H1 (cell line): ENCODE results near the gene NSD2. TPM values are rescaled to one million over a fixed set of nuclear protein-coding genes. Genes with fewer than 3 reads are reported as not detected.
A peak's percentile ranks its signal among the peaks of the same experiment; 100 is the strongest.

Experiments used
- CTCF ChIA-PET: fragments of 300-600 bp; sonication (Branson Sonifier 250); formaldehyde crosslinking; loops from one replicate; lab custom pipeline; 2021; ENCODE audit not compliant: partially characterized antibody; lab: Charles Lee
- POLR2A ChIA-PET: fragments of 300-600 bp; sonication (Branson Sonifier 250); formaldehyde crosslinking; loops from one replicate; lab custom pipeline; 2021; ENCODE audit warnings: inconsistent platforms; ENCODE audit not compliant: partially characterized antibody; lab: Charles Lee
- DNase-seq, 2 experiments: peaks; one replicate each; pipeline versions ENCODE4 v3.0.0 to v3.0.0-alpha.2; 2010 to 2022; ENCODE audit warnings: low spot score in 2 of 2, low read depth in 1 of 2, mixed read lengths in 1 of 2
- FAIRE-seq: peaks from 2 replicates; lab custom pipeline; 2011; peaks lifted over from hg19 to GRCh38; lab: Jason Lieb, UNC
- H2AFZ ChIP-seq: 2 replicates; pipeline ENCODE4 v1.8.1; 2012; ENCODE audit warnings: low read length, inconsistent platforms
- H2AK5ac ChIP-seq: 2 replicates; pipeline ENCODE4 v1.6.1; 2013; ENCODE audit warnings: low read depth, low read length
- H2BK120ac ChIP-seq: replicated peaks from 2 replicates; pipeline ENCODE3; 2013; ENCODE audit warnings: low read depth, low read length, inconsistent platforms
- H2BK12ac ChIP-seq: 2 replicates; pipeline ENCODE4 v1.6.1; 2013; ENCODE audit warnings: low read depth, low read length
- H2BK15ac ChIP-seq: 2 replicates; pipeline ENCODE4 v1.6.1; 2013; ENCODE audit warnings: low read length
- H2BK20ac ChIP-seq: 2 replicates; pipeline ENCODE4 v1.6.1; 2013; ENCODE audit warnings: low read length
- H2BK5ac ChIP-seq: 2 replicates; pipeline ENCODE4 v1.6.1; 2013; ENCODE audit warnings: low read depth, low read length
- H3K14ac ChIP-seq: 2 replicates; pipeline ENCODE4 v1.6.1; 2013; ENCODE audit warnings: inconsistent platforms; ENCODE audit not compliant: insufficient read length
- H3K18ac ChIP-seq: 2 replicates; pipeline ENCODE4 v1.6.1; 2013; ENCODE audit warnings: low read length; ENCODE audit errors: extremely low read depth
- H3K23ac ChIP-seq: 2 replicates; pipeline ENCODE4 v1.6.1; 2013; ENCODE audit warnings: inconsistent platforms; ENCODE audit not compliant: insufficient read length
- H3K23me2 ChIP-seq: 2 replicates; pipeline ENCODE4 v1.6.1; 2013; ENCODE audit warnings: low read depth, low read length
- H3K27ac ChIP-seq: 2 replicates; pipeline ENCODE4 v1.6.1; 2011; ENCODE audit warnings: low read depth, low read length, inconsistent platforms
- H3K27me3 ChIP-seq, 4 experiments: replicated peaks in 1 of 4; 1 replicate in 1 of 4; 2 replicates in 3 of 4; pipeline versions ENCODE4 v1.6.1 to v1.8.1; 2011 to 2013; ENCODE audit warnings: low read length in 3 of 4, mild to moderate bottlenecking in 3 of 4, inconsistent platforms in 2 of 4, mixed read lengths in 2 of 4, moderate library complexity in 1 of 4; ENCODE audit not compliant: control insufficient read depth in 3 of 4, insufficient read depth in 3 of 4; ENCODE audit errors: extremely low read depth in 1 of 4
- H3K36me3 ChIP-seq, 4 experiments: 2 replicates each; pipeline versions ENCODE4 v1.6.1 to v1.8.1; 2011 to 2013; ENCODE audit warnings: mild to moderate bottlenecking in 4 of 4, low read length in 3 of 4, moderate library complexity in 2 of 4, control low read depth in 1 of 4, inconsistent platforms in 1 of 4; ENCODE audit not compliant: insufficient read depth in 4 of 4, control insufficient read depth in 2 of 4
- H3K4ac ChIP-seq: replicated peaks from 2 replicates; pipeline ENCODE3; 2013; ENCODE audit warnings: low read length, low read depth, mixed read lengths, inconsistent platforms; ENCODE audit not compliant: insufficient read length
- H3K4me1 ChIP-seq, 4 experiments: replicated peaks in 1 of 4; 1 replicate in 1 of 4; 2 replicates in 3 of 4; pipeline versions ENCODE4 v1.6.1 to v1.8.1; 2011 to 2013; ENCODE audit warnings: low read length in 3 of 4, inconsistent platforms in 2 of 4, mixed read lengths in 1 of 4; ENCODE audit not compliant: insufficient read depth in 4 of 4, control insufficient read depth in 3 of 4
- H3K4me2 ChIP-seq, 2 experiments: 2 replicates each; pipeline versions ENCODE4 v1.6.1 to v1.8.1; 2011 to 2013; ENCODE audit warnings: low read depth in 2 of 2, low read length in 2 of 2, control low read depth in 1 of 2, inconsistent platforms in 1 of 2, mild to moderate bottlenecking in 1 of 2; ENCODE audit not compliant: insufficient read depth in 1 of 2
- H3K4me3 ChIP-seq, 4 experiments: fragments of 200-600, 300-600 bp in 1 of 4; sonication (generic), shearing (Covaris generic), sonication (Bioruptor Twin) in 1 of 4; 2 replicates each; pipeline versions ENCODE4 v1.5.1 to v1.8.1; 2011 to 2016; ENCODE audit warnings: low read length in 4 of 4, low read depth in 3 of 4, control low read depth in 2 of 4, inconsistent platforms in 2 of 4, mild to moderate bottlenecking in 2 of 4, mixed read lengths in 1 of 4, moderate library complexity in 1 of 4; ENCODE audit not compliant: insufficient read depth in 2 of 4; ENCODE audit errors: extremely low read depth in 1 of 4
- H3K56ac ChIP-seq: replicated peaks from 2 replicates; pipeline ENCODE3; 2013; ENCODE audit warnings: low read depth, mild to moderate bottlenecking, mixed read lengths, low read length, inconsistent platforms; ENCODE audit not compliant: insufficient read length
- H3K79me1 ChIP-seq: 2 replicates; pipeline ENCODE4 v1.6.1; 2013; ENCODE audit warnings: low read depth, low read length, control low read depth
- H3K79me2 ChIP-seq, 2 experiments: 2 replicates each; pipeline versions ENCODE4 v1.6.1 to v1.8.1; 2012 to 2013; ENCODE audit warnings: low read length in 2 of 2, mild to moderate bottlenecking in 2 of 2, inconsistent platforms in 1 of 2; ENCODE audit not compliant: insufficient read depth in 2 of 2, control insufficient read depth in 1 of 2
- H3K9ac ChIP-seq, 4 experiments: replicated peaks in 1 of 4; 1 replicate in 1 of 4; 2 replicates in 3 of 4; pipeline versions ENCODE4 v1.6.1 to v1.8.1; 2011 to 2013; ENCODE audit warnings: low read depth in 3 of 4, low read length in 3 of 4, control low read depth in 2 of 4, mild to moderate bottlenecking in 2 of 4, moderate library complexity in 2 of 4, inconsistent platforms in 1 of 4; ENCODE audit errors: extremely low read depth in 1 of 4
- H3K9me3 ChIP-seq, 2 experiments: 2 replicates each; pipeline versions ENCODE4 v1.6.1 to v1.8.1; 2012 to 2013; ENCODE audit warnings: mild to moderate bottlenecking in 2 of 2, moderate library complexity in 2 of 2, control low read depth in 1 of 2, inconsistent platforms in 1 of 2, low read depth in 1 of 2, low read length in 1 of 2, mixed read lengths in 1 of 2; ENCODE audit not compliant: insufficient read depth in 2 of 2
- H4K20me1 ChIP-seq, 2 experiments: replicated peaks in 1 of 2; 2 replicates each; pipeline versions ENCODE3 to v1.8.1; 2011 to 2013; ENCODE audit warnings: inconsistent platforms in 2 of 2, low read length in 2 of 2, mild to moderate bottlenecking in 1 of 2; ENCODE audit not compliant: insufficient read depth in 2 of 2, control insufficient read depth in 1 of 2
- H4K5ac ChIP-seq: 2 replicates; pipeline ENCODE4 v1.6.1; 2013; ENCODE audit warnings: low read length, low read depth, mixed read lengths, inconsistent platforms; ENCODE audit not compliant: insufficient read length
- H4K8ac ChIP-seq: 2 replicates; pipeline ENCODE4 v1.8.0; 2013; ENCODE audit warnings: mild to moderate bottlenecking, moderate library complexity, low read length, inconsistent platforms; ENCODE audit not compliant: insufficient read depth; ENCODE audit errors: extremely low read depth
- H4K91ac ChIP-seq: replicated peaks from 2 replicates; pipeline ENCODE3; 2013; ENCODE audit warnings: low read length, mixed read lengths, inconsistent platforms; ENCODE audit not compliant: insufficient read length
- ASH2L ChIP-seq: fragments of 200-600, 300-600 bp; sonication (generic); IDR thresholded peaks from one replicate; pipeline ENCODE4 v1.7.1; 2017; ENCODE audit warnings: low read length
- ATF3 ChIP-seq: IDR thresholded peaks from 2 replicates; pipeline ENCODE4 v1.6.1; 2011; ENCODE audit warnings: low read depth, mild to moderate bottlenecking, low read length; ENCODE audit not compliant: insufficient read depth
- EZH2 ChIP-seq: fragments of 200-600 bp; sonication (generic); IDR thresholded peaks from 2 replicates; pipeline ENCODE4 v1.7.1; 2012; ENCODE audit warnings: low read depth, mild to moderate bottlenecking, moderate library complexity, low read length, inconsistent platforms; ENCODE audit not compliant: severe bottlenecking
- GABPA ChIP-seq: IDR thresholded peaks from 2 replicates; pipeline ENCODE4 v1.6.1; 2011; ENCODE audit warnings: mild to moderate bottlenecking, low read length, moderate library complexity, borderline replicate concordance; ENCODE audit not compliant: insufficient read depth
- GTF2F1 ChIP-seq: IDR thresholded peaks from 2 replicates; pipeline ENCODE4 v1.6.1; 2012; ENCODE audit warnings: low read depth, low read length, improper control_type of control experiment, borderline replicate concordance
- HDAC2 ChIP-seq, 2 experiments: fragments of 300-600 bp in 1 of 2; sonication (generic) in 1 of 2; IDR thresholded peaks; 2 replicates each; pipeline ENCODE4 v1.6.1; 2011 to 2012; ENCODE audit warnings: low read depth in 2 of 2, low read length in 2 of 2, mild to moderate bottlenecking in 2 of 2, moderate library complexity in 2 of 2, borderline replicate concordance in 1 of 2, inconsistent platforms in 1 of 2
- KDM4A ChIP-seq: IDR thresholded peaks from one replicate; pipeline ENCODE4 v1.7.1; 2012; ENCODE audit warnings: low read depth, mild to moderate bottlenecking, moderate library complexity, low read length, inconsistent platforms; ENCODE audit not compliant: severe bottlenecking
- POLR2AphosphoS5 ChIP-seq: IDR thresholded peaks from 2 replicates; pipeline ENCODE4 v1.6.1; 2011; ENCODE audit warnings: low read depth, low read length
- POU5F1 ChIP-seq: IDR thresholded peaks from 2 replicates; pipeline ENCODE4 v1.6.1; 2011; ENCODE audit warnings: low read depth, mild to moderate bottlenecking, low read length, moderate library complexity
- RBBP5 ChIP-seq: IDR thresholded peaks from 2 replicates; pipeline ENCODE4 v1.7.1; 2012; ENCODE audit warnings: low read depth, mild to moderate bottlenecking, inconsistent platforms, low read length, moderate library complexity, borderline replicate concordance
- RNF2 ChIP-seq: fragments of 200-900, 300-1000 bp; sonication (generic); IDR thresholded peaks from 2 replicates; pipeline ENCODE4 v1.7.1; 2016; ENCODE audit warnings: borderline replicate concordance, low read depth, mild to moderate bottlenecking, antibody characterized with exemption, low read length; ENCODE audit not compliant: poor library complexity, severe bottlenecking; ENCODE audit errors: missing control alignments
- SP2 ChIP-seq: IDR thresholded peaks from 2 replicates; pipeline ENCODE4 v1.6.1; 2012; ENCODE audit warnings: mild to moderate bottlenecking, low read length, inconsistent platforms
- TEAD4 ChIP-seq: IDR thresholded peaks from 2 replicates; pipeline ENCODE4 v1.6.1; 2012; ENCODE audit warnings: low read depth, low read length, inconsistent platforms, mixed read lengths
- WGBS, 2 experiments: shearing (Covaris generic) in 1 of 2; methylation state at CpG; one replicate each; pipeline versions ENCODE4 v1.1.6 to v1.1.7; 2013 to 2015; ENCODE audit warnings: low lambda C conversion rate in 2 of 2, mixed read lengths in 2 of 2, inconsistent platforms in 1 of 2, low coverage in 1 of 2, missing lambda C conversion rate in 1 of 2; ENCODE audit not compliant: insufficient replicate concordance in 2 of 2, insufficient coverage in 1 of 2, insufficient read length in 1 of 2; ENCODE audit errors: extremely low coverage in 1 of 2, missing lambda C conversion rate in 1 of 2; 5-methylcytosine and 5-hydroxymethylcytosine counted together
- polyA plus RNA-seq, 7 experiments: library from polyadenylated mRNA; depleted of rRNA in 3 of 7; stranded (reverse) in 5 of 7; unstranded in 2 of 7; fragments of >200 nt in 5 of 7; fragments of 200-250 nt in 2 of 7; gene quantifications; 1 replicate in 5 of 7; 2 replicates in 1 of 7; 4 replicates in 1 of 7; pipeline versions ENCODE4 v1.2.1 to v1.2.3, GENCODE V29; 2011 to 2013; ENCODE audit warnings: missing spikeins in 2 of 7, mixed read lengths in 2 of 7
- total RNA-seq: library from RNA; stranded (reverse); fragmentation: NEBNext Ultra II Directional; extraction: Animal tissue kit (Norgen Biotek cat#: 25700); gene quantifications from 2 replicates; pipeline ENCODE4 v1.2.1, GENCODE V29; 2021

The NSD2 gene
- total and polyA plus RNA-seq, 2 of the 8 experiments (the other 6 are each of a cell fraction or from before 2014, with no cell fraction given), result 26.7 to 129 TPM

- Histone ChIP-seq H3K18ac (no peak overlapping the region), H3K9me3 (no peaks in the 10 kb centered on the region), H2BK5ac (no peak overlapping the region), H3K4me2 (peak overlapping the region; percentile 79), H3K79me2 (peaks cover 12 to 57% of the 10 kb centered on the region in 2 experiments), H4K5ac (no peak overlapping the region), H4K20me1 (peaks cover 18 to 29% of the 10 kb centered on the region in 2 experiments), H3K23ac (no peak overlapping the region), H3K4me1 (peaks cover 0 to 9% (median 5%) of the 10 kb centered on the region in 4 experiments; a peak in 5 of 7 replicates), H3K56ac (no peak overlapping the region), H2BK120ac (no peak overlapping the region), H2AK5ac (no peak overlapping the region), H4K91ac (no peak overlapping the region), H3K9ac (no peak overlapping the region), H3K4ac (no peak overlapping the region), H4K8ac (no peak overlapping the region), H3K27ac (no peak overlapping the region), H2BK15ac (no peak overlapping the region), H3K4me3 (peak overlapping the region; percentile 63 to 100 (median 78); a peak in 5 of 8 replicates), H3K27me3 (peaks cover 0 to 15% (median 13%) of the 10 kb centered on the region in 4 experiments; a peak in 6 of 7 replicates), H2BK12ac (no peak overlapping the region), H3K36me3 (no peaks in the 10 kb centered on the region), H2AFZ (no peak overlapping the region), H3K14ac (no peak overlapping the region), H3K79me1 (peaks cover 10% of the 10 kb centered on the region), H3K23me2 (peaks cover 8% of the 10 kb centered on the region), H2BK20ac (no peak overlapping the region)
- no peak for DNase-seq
- POLR2A ChIA-PET, result no interaction called here
- no peak for FAIRE-seq
- CTCF ChIA-PET, result interaction anchor here (0.5 to 5.6 kb wide), 4 partner anchors 17 to 138 kb away, joined by 3 to 39 read pairs (median 4); no protein-coding TSS in a partner anchor
- WGBS, 2 experiments, result 84% methylated on average over 3 of the region's 3 CpGs; no CpG with 5 or more reads in 1 of the 2 experiments
- TF ChIP-seq KDM4A (no peak), ATF3 (no peak), POLR2AphosphoS5 (no peak), HDAC2 (IDR thresholded peaks at IDR 0.05; ENCODE audit: borderline replicate concordance in 1 of 2, low read depth in 2 of 2, low read length in 2 of 2) (no peak), SP2 (no peak), ASH2L (no peak), RBBP5 (no peak), RNF2 (no peak), GABPA (no peak), EZH2 (no peak), GTF2F1 (no peak), TEAD4 (no peak), POU5F1 (no peak)
These were observed 1.7 kb downstream of the NSD2 start for GRCh38 chr4:1872870-1873269.
